Neural progenitor cell (in vitro differentiated cells): Measurements from ENCODE around the gene EDRF1. TPM values are rescaled to one million over a fixed set of nuclear protein-coding genes. Genes with fewer than 3 reads are reported as not detected.

Experiments used
- DNase-seq: peaks from one replicate; pipeline ENCODE4 v3.0.0-alpha.2; 2016; ENCODE audit warnings: low spot score
- H2AFZ ChIP-seq: fragments of 200-600 bp; sonication (generic); replicated peaks from 2 replicates; pipeline ENCODE4 v1.6.1; 2016; ENCODE audit warnings: antibody characterized with exemption
- H3F3A ChIP-seq: fragments of 200-600 bp; sonication (generic); 2 replicates; pipeline ENCODE4 v1.6.1; 2016; ENCODE audit warnings: antibody characterized with exemption, low read depth
- H3K27ac ChIP-seq: fragments of 200-600 bp; sonication (generic); 2 replicates; pipeline ENCODE4 v1.5.1; 2016; ENCODE audit warnings: mild to moderate bottlenecking
- H3K27me3 ChIP-seq: fragments of 200-600 bp; sonication (generic); 2 replicates; pipeline ENCODE4 v1.6.1; 2016; ENCODE audit warnings: mild to moderate bottlenecking, moderate library complexity
- H3K36me3 ChIP-seq: fragments of 200-600 bp; sonication (generic); 2 replicates; pipeline ENCODE4 v1.5.1; 2016
- H3K4me1 ChIP-seq: fragments of 200-600 bp; sonication (generic); 2 replicates; pipeline ENCODE4 v1.6.1; 2016; ENCODE audit warnings: mixed run types
- H3K4me2 ChIP-seq: fragments of 200-600 bp; sonication (generic); 2 replicates; pipeline ENCODE4 v1.6.1; 2016
- H3K4me3 ChIP-seq: fragments of 200-600 bp; sonication (generic); 2 replicates; pipeline ENCODE4 v1.5.1; 2016
- H3K79me2 ChIP-seq: fragments of 200-600 bp; sonication (generic); 2 replicates; pipeline ENCODE4 v1.6.1; 2016; ENCODE audit warnings: low read depth
- H3K9ac ChIP-seq: fragments of 200-600 bp; sonication (generic); 2 replicates; pipeline ENCODE4 v1.6.1; 2016
- H3K9me3 ChIP-seq: fragments of 200-600 bp; sonication (generic); 2 replicates; pipeline ENCODE4 v1.5.1; 2016; ENCODE audit warnings: low read depth
- H4K20me1 ChIP-seq: fragments of 200-600 bp; sonication (generic); 2 replicates; pipeline ENCODE4 v1.6.1; 2016; ENCODE audit warnings: low read depth
- H3K27ac Mint-ChIP-seq: 3 replicates; pipeline ENCODE4 v1.8.0; 2021; ENCODE audit warnings: mixed read lengths
- H3K27me3 Mint-ChIP-seq: 2 replicates; pipeline ENCODE4 v1.8.0; 2022; ENCODE audit warnings: low read depth, mild to moderate bottlenecking, inconsistent platforms, moderate library complexity, mixed read lengths; ENCODE audit not compliant: insufficient read depth
- H3K36me3 Mint-ChIP-seq: 3 replicates; pipeline ENCODE4 v1.8.0; 2021; ENCODE audit warnings: mixed read lengths
- H3K4me1 Mint-ChIP-seq: 3 replicates; pipeline ENCODE4 v1.8.0; 2021; ENCODE audit warnings: mixed read lengths
- H3K4me3 Mint-ChIP-seq: 3 replicates; pipeline ENCODE4 v1.8.0; 2021; ENCODE audit warnings: mild to moderate bottlenecking, moderate library complexity, mixed read lengths
- H3K9me3 Mint-ChIP-seq: 3 replicates; pipeline ENCODE4 v1.8.0; 2020; ENCODE audit warnings: mixed read lengths
- EZH2 ChIP-seq: fragments of 200-600 bp; sonication (generic); IDR thresholded peaks from 2 replicates; pipeline ENCODE4 v1.6.1; 2017; ENCODE audit warnings: antibody characterized with exemption, mild to moderate bottlenecking, moderate library complexity
- EZH2phosphoT487 ChIP-seq: fragments of 200-600 bp; sonication (generic); IDR thresholded peaks from 2 replicates; pipeline ENCODE4 v1.6.1; 2017; ENCODE audit warnings: antibody characterized with exemption
- total RNA-seq: library from RNA; depleted of rRNA; stranded (reverse); fragments of >200 nt; gene quantifications from 2 replicates; pipeline ENCODE4 v1.2.3, GENCODE V29; 2015; ENCODE audit warnings: low replicate concordance
- TF ChIP-seq, protein P1 (sequence below): fragments of 200-600 bp; sonication (generic); IDR thresholded peaks from 2 replicates; pipeline ENCODE4 v1.5.1; 2017; ENCODE audit warnings: antibody characterized with exemption, mild to moderate bottlenecking

The EDRF1 gene
- total RNA-seq, 1 donor from 2014 or later, result 63.4 TPM

DNA sequence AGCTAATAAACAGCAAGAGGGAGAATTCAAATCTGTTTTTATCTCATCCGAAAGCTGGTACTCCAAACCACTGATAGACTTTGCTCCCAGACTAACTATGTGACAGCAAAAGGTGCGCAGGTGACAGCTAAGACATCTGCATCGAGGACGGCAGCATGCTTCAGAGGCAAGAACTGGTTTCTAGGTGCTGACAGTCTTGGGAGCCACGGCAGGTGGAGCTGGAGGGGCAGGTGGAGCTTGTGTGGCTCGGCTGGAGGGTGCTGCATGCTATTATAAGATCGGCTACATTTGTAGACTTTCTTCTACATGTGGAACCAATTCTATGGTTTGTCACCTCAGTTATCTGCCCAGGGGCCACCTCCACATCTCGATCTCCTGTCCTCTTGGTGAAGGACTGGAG is 77.9 kb downstream of the EDRF1 start:
- Mint-ChIP-seq H3K27ac (no peak overlapping the region), H3K4me1 (no peaks in the 10 kb centered on the region), H3K27me3 (peaks cover 2% of the 10 kb centered on the region), H3K4me3 (no peak overlapping the region), H3K36me3 (peaks cover 10% of the 10 kb centered on the region), H3K9me3 (no peaks in the 10 kb centered on the region)
- Histone ChIP-seq H3K4me2 (no peak overlapping the region), H3F3A (no peaks in the 10 kb centered on the region), H2AFZ (no peak overlapping the region), H3K27me3 (no peaks in the 10 kb centered on the region), H3K9me3 (no peaks in the 10 kb centered on the region), H3K4me1 (no peaks in the 10 kb centered on the region), H3K4me3 (no peak overlapping the region), H3K79me2 (no peaks in the 10 kb centered on the region), H3K36me3 (no peaks in the 10 kb centered on the region), H3K27ac (no peak overlapping the region), H3K9ac (no peak overlapping the region), H4K20me1 (no peaks in the 10 kb centered on the region)
- no peak for DNase-seq
- TF ChIP-seq EZH2phosphoT487 (no peak), EZH2 (no peak)

DNA sequence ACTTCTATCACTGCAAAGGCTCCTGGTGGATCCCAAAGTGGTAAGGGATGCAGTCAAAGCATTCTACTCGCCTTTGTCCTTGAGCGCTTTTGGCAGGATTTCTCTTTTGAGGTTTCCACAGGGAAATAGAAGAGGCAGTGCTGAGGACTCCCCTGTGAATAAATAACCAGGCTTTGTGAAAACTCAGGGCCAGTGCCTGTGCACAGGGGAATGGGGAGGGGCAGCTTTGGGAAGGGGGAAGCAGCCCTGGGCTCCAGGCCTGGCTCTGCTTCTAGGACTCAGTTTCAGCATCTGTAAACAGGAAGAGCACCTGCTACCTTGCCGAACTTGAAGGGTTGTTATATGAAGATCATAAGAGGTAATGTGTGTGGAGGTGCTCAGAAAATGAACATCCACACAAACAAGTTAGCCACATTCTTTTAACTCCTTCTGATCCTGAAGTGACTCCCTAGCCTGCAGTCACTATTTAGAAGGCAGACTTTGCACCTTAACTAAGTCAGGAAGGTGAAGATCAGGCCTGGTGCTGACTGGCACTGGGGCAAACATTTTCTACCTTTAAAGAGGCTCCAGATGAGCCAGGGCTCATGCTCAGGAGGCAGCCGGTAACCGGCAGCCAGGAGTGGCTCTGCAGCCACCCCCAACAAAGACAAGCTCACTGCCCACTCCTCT is 78.6 kb downstream of the EDRF1 start:
- no peaks in the 10 kb centered on the region for H3K4me1 ChIP-seq
- H3K27ac ChIP-seq, result no peak overlapping the region
- no peaks in the 10 kb centered on the region for H4K20me1 ChIP-seq
- H3K36me3 Mint-ChIP-seq, result peaks cover 10% of the 10 kb centered on the region
- no peak overlapping the region for H3K9ac ChIP-seq
- no peaks in the 10 kb centered on the region for H3K79me2 ChIP-seq
- peaks cover 2% of the 10 kb centered on the region for H3K27me3 Mint-ChIP-seq
- no peak overlapping the region for H3K4me2 ChIP-seq
- no peak overlapping the region for H3K4me3 Mint-ChIP-seq
- H3K36me3 ChIP-seq, result no peaks in the 10 kb centered on the region
- H3K4me3 ChIP-seq, result no peak overlapping the region
- no peak overlapping the region for H2AFZ ChIP-seq
- no peak overlapping the region for H3K27ac Mint-ChIP-seq
- no peaks in the 10 kb centered on the region for H3K27me3 ChIP-seq
- no peaks in the 10 kb centered on the region for H3F3A ChIP-seq
- no peaks in the 10 kb centered on the region for H3K9me3 ChIP-seq
- TF ChIP-seq EZH2phosphoT487 (no peak), EZH2 (no peak)
- TF ChIP-seq, protein P1, sequence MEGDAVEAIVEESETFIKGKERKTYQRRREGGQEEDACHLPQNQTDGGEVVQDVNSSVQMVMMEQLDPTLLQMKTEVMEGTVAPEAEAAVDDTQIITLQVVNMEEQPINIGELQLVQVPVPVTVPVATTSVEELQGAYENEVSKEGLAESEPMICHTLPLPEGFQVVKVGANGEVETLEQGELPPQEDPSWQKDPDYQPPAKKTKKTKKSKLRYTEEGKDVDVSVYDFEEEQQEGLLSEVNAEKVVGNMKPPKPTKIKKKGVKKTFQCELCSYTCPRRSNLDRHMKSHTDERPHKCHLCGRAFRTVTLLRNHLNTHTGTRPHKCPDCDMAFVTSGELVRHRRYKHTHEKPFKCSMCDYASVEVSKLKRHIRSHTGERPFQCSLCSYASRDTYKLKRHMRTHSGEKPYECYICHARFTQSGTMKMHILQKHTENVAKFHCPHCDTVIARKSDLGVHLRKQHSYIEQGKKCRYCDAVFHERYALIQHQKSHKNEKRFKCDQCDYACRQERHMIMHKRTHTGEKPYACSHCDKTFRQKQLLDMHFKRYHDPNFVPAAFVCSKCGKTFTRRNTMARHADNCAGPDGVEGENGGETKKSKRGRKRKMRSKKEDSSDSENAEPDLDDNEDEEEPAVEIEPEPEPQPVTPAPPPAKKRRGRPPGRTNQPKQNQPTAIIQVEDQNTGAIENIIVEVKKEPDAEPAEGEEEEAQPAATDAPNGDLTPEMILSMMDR, result no peak
- H3K9me3 Mint-ChIP-seq, result no peaks in the 10 kb centered on the region
- DNase-seq, result no peak
- H3K4me1 Mint-ChIP-seq, result no peaks in the 10 kb centered on the region

DNA sequence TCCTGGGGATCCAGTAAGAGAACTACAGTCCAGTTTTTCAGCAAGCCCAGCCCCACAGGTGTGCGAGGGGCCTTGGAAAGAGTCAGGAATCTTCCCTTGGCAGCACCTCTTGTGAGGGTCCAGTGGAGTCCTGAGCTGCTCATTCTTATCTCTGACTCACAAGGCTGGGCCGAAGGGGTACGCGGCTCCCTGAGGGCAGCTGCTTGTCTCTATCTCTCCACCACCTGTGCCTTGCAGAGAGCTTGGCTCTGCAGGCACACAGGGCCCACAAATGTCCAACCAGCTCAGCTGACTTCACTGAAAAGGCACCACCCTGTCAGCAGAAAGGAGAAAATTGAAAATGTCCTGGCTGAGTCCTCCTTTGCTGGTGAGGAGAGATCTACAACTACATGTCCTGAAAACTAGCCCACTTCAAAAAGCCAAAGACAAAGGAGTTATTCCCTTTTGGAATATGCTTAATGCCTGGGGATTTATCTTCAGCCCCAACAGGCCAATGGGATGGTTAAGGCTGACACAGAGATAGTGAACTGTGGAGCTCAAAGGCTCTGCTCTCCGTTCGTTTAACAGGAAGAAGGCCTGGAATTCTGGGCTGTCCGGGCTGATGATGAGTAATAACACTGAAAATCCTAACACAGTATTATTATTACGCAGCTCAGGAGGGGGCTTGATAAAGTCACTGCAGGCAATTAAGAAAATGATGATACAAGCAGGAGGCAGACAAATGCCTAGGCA is 80.1 kb downstream of the EDRF1 start:
- Histone ChIP-seq H3K4me2 (no peak overlapping the region), H3F3A (no peaks in the 10 kb centered on the region), H4K20me1 (no peaks in the 10 kb centered on the region), H3K4me3 (no peak overlapping the region), H3K36me3 (no peaks in the 10 kb centered on the region), H3K27ac (no peak overlapping the region), H3K27me3 (no peaks in the 10 kb centered on the region), H3K79me2 (no peaks in the 10 kb centered on the region), H3K9ac (no peak overlapping the region), H3K9me3 (no peaks in the 10 kb centered on the region), H2AFZ (no peak overlapping the region), H3K4me1 (no peaks in the 10 kb centered on the region)
- Mint-ChIP-seq H3K36me3 (peaks cover 3% of the 10 kb centered on the region), H3K27ac (no peak overlapping the region), H3K4me3 (no peak overlapping the region), H3K4me1 (no peaks in the 10 kb centered on the region), H3K9me3 (no peaks in the 10 kb centered on the region), H3K27me3 (no peaks in the 10 kb centered on the region)
- no peak for DNase-seq
- no peak for TF ChIP-seq EZH2
- no peak for TF ChIP-seq EZH2phosphoT487
- TF ChIP-seq, protein P1, result no peak

DNA sequence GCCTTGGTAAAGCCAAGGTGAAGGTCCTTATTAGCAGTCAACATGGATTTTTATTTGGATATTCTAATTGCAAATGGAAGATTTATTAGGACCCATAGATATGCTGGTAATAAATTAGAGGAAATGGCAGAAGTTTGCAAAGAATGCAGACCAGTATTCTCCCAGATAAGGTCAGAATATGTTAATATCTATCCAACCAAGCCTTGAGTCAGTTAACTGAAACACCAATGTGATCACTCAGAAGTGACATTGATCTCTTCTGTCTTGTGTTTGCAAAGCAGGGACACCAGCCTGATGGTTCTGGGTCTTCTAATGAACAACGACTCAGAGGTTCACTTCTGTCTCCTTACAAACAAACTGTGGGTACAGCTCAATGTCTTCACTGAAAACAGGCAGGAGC is 82.1 kb downstream of the EDRF1 start:
- Mint-ChIP-seq H3K9me3 (no peaks in the 10 kb centered on the region), H3K36me3 (peaks cover 8% of the 10 kb centered on the region), H3K27me3 (no peaks in the 10 kb centered on the region), H3K27ac (no peak overlapping the region), H3K4me1 (no peaks in the 10 kb centered on the region), H3K4me3 (no peak overlapping the region)
- no peaks in the 10 kb centered on the region for H3K36me3 ChIP-seq
- no peaks in the 10 kb centered on the region for H3K27me3 ChIP-seq
- TF ChIP-seq EZH2 (no peak), EZH2phosphoT487 (no peak)
- TF ChIP-seq, protein P1, result no peak
- H3K9me3 ChIP-seq, result no peaks in the 10 kb centered on the region
- H2AFZ ChIP-seq, result no peak overlapping the region
- H3K27ac ChIP-seq, result no peak overlapping the region
- H3K4me1 ChIP-seq, result no peaks in the 10 kb centered on the region
- no peaks in the 10 kb centered on the region for H3F3A ChIP-seq
- DNase-seq, result no peak
- H3K9ac ChIP-seq, result no peak overlapping the region
- H4K20me1 ChIP-seq, result no peaks in the 10 kb centered on the region
- no peak overlapping the region for H3K4me3 ChIP-seq
- H3K79me2 ChIP-seq, result no peaks in the 10 kb centered on the region
- no peak overlapping the region for H3K4me2 ChIP-seq
